ENCODE data around the gene PTGES3.

- TF ChIP-seq CTCF (IDR thresholded peaks at IDR 0.05; ENCODE audit: low read depth, low read length) (no peak), EZH2phosphoT487 (IDR thresholded peaks at IDR 0.05; ENCODE audit: low read depth) (no peak)
Observed at GRCh38 chr12:56644654-56645053, 43.4 kb downstream of the PTGES3 start.
